Measurements from ENCODE around the gene SCD. TPM values are rescaled to one million over a fixed set of nuclear protein-coding genes. Genes with fewer than 3 reads are reported as not detected.

The SCD gene
- 113 and 114 TPM in 2 replicates for total RNA-seq (2014; rRNA removed; shearing (Covaris generic))

DNA sequence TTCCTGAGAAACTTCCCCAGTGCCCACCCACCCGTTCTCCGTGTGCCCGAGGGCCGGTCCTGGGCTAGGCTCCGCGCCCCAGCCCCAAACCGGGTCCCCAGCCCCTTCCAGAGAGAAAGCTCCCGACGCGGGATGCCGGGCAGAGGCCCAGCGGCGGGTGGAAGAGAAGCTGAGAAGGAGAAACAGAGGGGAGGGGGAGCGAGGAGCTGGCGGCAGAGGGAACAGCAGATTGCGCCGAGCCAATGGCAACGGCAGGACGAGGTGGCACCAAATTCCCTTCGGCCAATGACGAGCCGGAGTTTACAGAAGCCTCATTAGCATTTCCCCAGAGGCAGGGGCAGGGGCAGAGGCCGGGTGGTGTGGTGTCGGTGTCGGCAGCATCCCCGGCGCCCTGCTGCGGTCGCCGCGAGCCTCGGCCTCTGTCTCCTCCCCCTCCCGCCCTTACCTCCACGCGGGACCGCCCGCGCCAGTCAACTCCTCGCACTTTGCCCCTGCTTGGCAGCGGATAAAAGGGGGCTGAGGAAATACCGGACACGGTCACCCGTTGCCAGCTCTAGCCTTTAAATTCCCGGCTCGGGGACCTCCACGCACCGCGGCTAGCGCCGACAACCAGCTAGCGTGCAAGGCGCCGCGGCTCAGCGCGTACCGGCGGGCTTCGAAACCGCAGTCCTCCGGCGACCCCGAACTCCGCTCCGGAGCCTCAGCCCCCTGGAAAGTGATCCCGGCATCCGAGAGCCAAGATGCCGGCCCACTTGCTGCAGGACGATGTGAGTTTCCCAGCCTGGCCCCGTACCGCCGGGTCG is at the start of gene SCD:
Gene SCD (plus strand): TSS at position 469 of the 803 bp plus-strand sequence. CDS start 272 bp downstream, at position 741.

GRCh38 chr10:100330079-100330478 is 17.0 kb upstream of the SCD start, which contains the start of gene PKD2L1:
PKD2L1 (minus strand) TSS chr10:100330228; CDS start chr10:100330103, 125 bp downstream.

Small RNAs within 50 kb of the gene (small RNA-seq; reads per million reads assigned to genes)
- not detected for gene RF00019

Other genes with a start within 250 kb of the SCD start
- gene ERLIN1, start 161.2 kb upstream of the SCD start, total RNA-seq (2014; rRNA removed; shearing (Covaris generic)) = 28.1 and 33.7 TPM in 2 replicates
- gene CHUK, start 117.6 kb upstream of the SCD start, total RNA-seq (2014; rRNA removed; shearing (Covaris generic)) = 21.1 and 26.3 TPM in 2 replicates
- gene CWF19L1, start 79.6 kb upstream of the SCD start, total RNA-seq (2014; rRNA removed; shearing (Covaris generic)) = 30.1 and 32.4 TPM in 2 replicates
- gene BLOC1S2, start 60.6 kb upstream of the SCD start, total RNA-seq (2014; rRNA removed; shearing (Covaris generic)) = 42.4 and 45.3 TPM in 2 replicates
- gene PKD2L1, start 17.0 kb upstream of the SCD start, total RNA-seq (2014; rRNA removed; shearing (Covaris generic)) = not detected in 2 replicates
- 0.08 and 0.11 TPM in 2 replicates for gene WNT8B, start 115.8 kb downstream of the SCD start, total RNA-seq (2014; rRNA removed; shearing (Covaris generic))
- gene SEC31B, start 172.6 kb downstream of the SCD start, total RNA-seq (2014; rRNA removed; shearing (Covaris generic)) = 4.3 and 4.7 TPM in 2 replicates
- gene NDUFB8, start 182.6 kb downstream of the SCD start, total RNA-seq (2014; rRNA removed; shearing (Covaris generic)) = 409 and 414 TPM in 2 replicates
- gene HIF1AN, start 188.7 kb downstream of the SCD start, total RNA-seq (2014; rRNA removed; shearing (Covaris generic)) = 14.1 and 14.7 TPM in 2 replicates

Data from A375 (cell line).